GM21360 (cell line): ENCODE measurements around the gene S1PR3.

Experiments used
- ATAC-seq: cut with Tn5 transposase; IDR thresholded peaks from one replicate; pipeline ENCODE4 v1.9.1; 2021; ENCODE audit warnings: mild to moderate bottlenecking, moderate library complexity; ENCODE audit not compliant: unreplicated experiment

S1PR3 gene

GRCh38 chr9:89006996-89007967, 16.0 kb downstream of the S1PR3 start:
- no peak for ATAC-seq

GRCh38 chr9:89008055-89008743, 16.9 kb downstream of the S1PR3 start:
- no peak for ATAC-seq

DNA sequence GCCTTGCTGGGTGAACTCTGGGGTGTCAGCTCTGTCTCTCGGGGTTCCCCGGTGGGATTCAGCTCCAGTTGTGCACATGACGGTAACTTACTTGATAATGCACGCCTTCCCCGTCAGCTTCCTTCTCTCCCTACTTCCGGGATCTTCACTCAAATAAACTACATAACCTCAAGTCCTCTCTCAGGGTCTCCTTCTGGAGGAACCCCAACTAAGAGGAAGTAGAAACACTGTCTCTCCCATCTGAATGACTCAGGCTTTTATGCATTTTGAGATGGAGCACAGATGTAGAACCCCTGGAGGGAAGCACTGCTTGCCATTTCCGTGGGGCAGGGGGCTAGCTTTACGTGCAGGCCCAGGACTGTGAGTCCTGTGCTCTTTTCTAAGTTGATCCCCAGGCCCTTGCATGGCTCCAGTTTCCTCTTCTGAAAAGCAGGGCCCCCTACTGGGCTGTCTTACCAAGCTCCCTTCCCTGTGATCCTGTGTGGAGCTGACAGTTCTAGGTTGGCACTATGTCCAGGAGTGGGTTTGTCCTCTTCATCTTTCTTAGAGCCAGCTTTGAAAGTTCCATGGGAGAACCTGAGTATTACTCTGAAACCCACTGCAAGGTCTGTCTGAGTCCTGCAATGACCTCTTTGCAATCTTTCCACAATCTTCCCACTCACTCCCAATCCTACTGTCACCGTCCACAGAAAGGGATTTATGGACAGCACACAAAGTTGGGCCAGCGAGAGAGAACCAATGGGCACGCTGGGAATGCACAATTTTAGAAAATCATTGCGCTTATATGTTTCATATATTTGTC, 17.7 kb downstream of the S1PR3 start:
- no peak for ATAC-seq

DNA sequence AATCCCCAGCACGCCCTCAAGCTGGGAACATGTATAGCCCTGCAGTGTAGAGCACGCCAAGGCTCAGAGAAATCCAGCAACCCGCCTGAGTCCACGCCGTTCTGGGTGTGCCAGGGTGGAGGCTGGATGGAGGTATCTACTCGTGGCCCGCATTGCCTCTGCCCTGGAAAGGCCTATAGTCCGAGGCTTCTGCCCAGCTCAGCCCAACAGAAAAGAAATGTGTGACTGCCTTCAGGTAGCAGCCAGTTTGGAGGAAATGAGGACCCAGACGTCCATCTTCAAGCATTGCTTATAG, 18.2 kb downstream of the S1PR3 start:
- ATAC-seq, result no peak

GRCh38 chr9:89010056-89010455, 18.8 kb downstream of the S1PR3 start:
- ATAC-seq, result no peak

GRCh38 chr9:89010526-89011111, 19.4 kb downstream of the S1PR3 start:
- no peak for ATAC-seq

- ATAC-seq, result no peak
Measured at GRCh38 chr9:89011683-89012082, 20.4 kb downstream of the S1PR3 start.

DNA sequence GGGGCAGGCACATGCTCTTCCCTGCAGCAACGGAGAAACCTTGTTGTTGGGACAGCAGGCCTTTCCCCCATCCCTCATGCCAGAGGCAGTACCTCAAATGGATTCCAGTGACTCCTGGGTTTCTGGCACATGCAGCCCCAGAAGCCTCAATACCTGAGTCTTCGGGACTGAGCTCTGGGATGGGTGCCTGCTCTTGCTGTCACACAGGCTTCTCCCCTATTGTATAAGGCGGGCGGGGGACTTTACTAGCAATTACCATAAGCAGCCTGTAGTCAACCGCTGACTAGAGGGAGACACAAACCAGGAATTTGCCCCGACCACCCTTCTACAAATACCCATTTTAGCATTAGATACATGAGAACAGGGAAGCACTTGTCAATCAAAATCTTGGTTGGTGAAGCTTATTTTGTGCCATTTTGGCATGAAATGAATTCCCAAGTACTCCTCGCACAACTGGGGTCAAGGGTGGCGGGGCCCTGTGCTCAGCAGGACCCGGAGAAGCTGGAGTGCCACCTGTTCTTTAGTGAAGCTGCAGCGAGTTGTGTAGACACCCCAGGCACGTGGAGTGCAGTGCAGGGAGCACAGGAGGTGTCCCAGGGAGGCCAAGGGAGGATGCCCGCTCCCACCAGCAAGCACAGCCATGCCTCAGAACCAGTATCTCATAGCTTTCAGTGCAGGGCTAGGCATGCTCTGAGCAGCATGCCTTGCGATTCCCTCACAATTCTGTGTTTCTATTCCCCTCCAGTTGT, 21.2 kb downstream of the S1PR3 start:
- no peak for ATAC-seq

GRCh38 chr9:89013660-89014059, 22.4 kb downstream of the S1PR3 start:
- no peak for ATAC-seq

GRCh38 chr9:89014153-89014552, 22.9 kb downstream of the S1PR3 start:
- ATAC-seq, result no peak

DNA sequence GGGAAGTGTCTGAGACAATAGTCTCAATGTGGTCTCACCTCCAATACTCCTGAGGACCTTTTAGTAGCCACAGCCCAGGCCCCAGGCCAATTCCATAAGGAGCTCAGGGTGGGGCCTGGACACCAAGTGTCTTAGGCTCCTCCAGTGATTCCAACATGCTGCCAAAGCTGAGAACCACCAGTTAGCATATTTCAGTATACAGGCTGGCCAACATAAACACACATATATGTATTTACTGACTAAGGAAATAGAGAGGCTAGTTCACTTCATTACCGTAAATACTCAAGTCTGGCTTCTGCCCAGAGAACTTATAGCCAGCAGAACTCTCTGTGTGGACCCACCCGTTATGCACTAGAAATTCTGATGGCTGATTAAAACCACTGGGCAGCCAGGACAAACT, 24.1 kb downstream of the S1PR3 start:
- ATAC-seq, result no peak

DNA sequence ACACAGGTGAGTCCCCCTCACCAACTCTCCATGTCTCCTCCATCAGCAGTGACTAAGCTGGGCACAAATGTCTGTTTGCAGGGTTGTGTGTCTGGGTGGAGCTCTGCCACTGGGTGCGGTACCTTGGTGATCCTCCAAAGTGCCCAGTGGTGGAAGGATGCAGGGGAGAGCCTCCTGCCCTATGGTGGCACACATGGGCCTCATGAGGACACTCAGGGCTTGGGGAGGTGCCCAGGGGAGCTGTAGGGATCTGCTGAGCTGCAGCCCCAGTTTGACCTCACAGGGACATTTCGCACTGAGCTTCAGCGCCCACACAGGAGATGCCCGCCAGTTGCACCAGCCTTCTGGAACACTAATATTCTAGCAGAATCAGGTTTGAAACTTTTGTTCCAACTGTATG, 29.5 kb downstream of the S1PR3 start:
- no peak for ATAC-seq

- no peak for ATAC-seq
Measured at GRCh38 chr9:89021154-89021803, 30.0 kb downstream of the S1PR3 start.

DNA sequence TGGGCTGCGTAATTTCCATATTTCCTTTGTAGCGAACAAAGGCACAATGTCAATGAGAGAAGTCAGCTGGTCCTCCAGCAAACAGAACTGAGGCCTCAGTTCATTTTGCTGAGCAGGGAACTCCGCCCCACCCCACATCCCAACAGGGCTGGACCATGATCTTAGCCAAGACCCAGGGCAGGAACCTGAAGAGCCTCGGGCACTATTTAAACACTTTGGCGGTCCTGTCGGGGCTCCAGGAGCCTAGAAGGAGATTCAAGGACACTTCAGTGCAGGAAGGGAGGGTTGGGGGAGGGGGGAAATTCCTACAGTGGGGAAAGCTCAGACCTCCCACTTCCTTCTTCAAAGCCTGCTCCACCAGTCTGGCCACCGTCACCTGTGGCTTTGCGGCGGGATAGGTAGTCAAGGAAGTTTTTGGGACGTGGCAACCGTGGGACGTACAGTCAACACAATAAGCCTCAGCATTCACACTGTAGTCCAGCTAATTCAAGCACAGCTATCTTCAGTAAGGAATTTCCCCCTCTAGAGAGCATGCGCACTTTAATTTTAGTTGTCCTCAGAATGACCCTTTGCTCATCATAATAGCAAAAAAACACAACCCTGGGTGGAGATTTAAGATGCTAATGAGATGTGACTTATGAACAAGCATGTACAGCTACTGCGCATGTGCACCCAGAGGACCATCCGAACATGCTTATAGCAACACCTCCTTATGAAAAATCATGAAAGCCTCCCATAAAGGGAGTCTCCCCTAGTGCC, 30.9 kb downstream of the S1PR3 start:
- no peak for ATAC-seq

DNA sequence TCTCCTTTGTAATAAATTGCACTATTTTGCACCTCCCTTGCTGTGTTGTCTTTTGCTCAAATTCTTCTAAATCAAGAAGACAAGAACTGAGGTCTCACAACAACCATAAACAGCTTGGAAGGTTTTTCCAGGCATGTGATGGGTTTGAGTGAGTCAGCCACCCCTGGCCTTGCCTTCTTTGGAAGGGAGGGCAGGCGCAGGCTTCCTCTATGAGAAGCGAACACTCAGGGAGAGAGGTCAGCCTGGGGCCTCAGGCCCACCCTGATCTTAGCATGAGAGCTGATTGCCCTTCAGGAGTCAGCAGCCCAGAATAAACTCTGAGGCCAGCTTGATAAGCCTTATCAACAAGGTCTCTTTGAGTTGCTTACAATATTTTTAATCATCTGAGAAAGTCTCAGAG, 31.6 kb downstream of the S1PR3 start:
- no peak for ATAC-seq

- ATAC-seq, result no peak
Measured at GRCh38 chr9:89023740-89024139, 32.5 kb downstream of the S1PR3 start.

DNA sequence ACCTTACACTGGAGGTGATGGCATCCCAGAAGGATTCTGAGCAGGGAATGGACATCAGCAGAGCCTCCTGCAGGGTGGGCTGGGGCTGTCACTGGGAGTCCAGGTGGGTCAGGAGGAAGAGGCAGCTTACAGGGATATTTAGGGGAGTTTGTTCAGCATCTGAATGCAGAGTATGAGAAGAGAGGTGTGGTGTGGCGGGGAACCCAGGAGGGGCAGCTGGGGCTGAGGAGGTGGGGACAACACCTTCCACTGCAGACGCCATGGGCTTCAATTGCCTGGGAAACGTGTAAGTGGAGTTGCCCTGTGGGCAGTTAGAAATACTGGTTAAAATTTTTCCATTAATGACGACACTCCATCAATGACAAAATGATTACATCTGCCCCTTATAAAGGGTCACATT, 33.5 kb downstream of the S1PR3 start:
- ATAC-seq, result no peak

GRCh38 chr9:89025553-89025952, 34.3 kb downstream of the S1PR3 start:
- ATAC-seq, result no peak

- no peak for ATAC-seq
Measured at GRCh38 chr9:89026876-89027275, 35.6 kb downstream of the S1PR3 start.
